Umbilical cord (tissue), 2 donors: ENCODE results near the gene EPB41L4A. TPM values are rescaled to one million over a fixed set of nuclear protein-coding genes. Genes with fewer than 3 reads are reported as not detected.
"Not testable (repeated sequence)": the region's sequence is repeated elsewhere in the genome, so short reads cannot be mapped to it uniquely, and the experiment has no call there.

Experiments
- DNase-seq: peaks from one replicate; pipeline ENCODE4 v3.0.0-alpha.2; 2015; ENCODE audit warnings: low spot score
- total RNA-seq: library from RNA; depleted of rRNA; stranded (reverse); fragments of >200 nt; gene quantifications from one replicate; pipeline ENCODE4 v1.2.3, GENCODE V29; 2014; ENCODE audit warnings: low replicate concordance; ENCODE audit not compliant: insufficient read depth

Gene EPB41L4A
- total RNA-seq, 1 donor from 2014 or later: 44.8 TPM

- peak; percentile 52 for DNase-seq
These were observed 208.6 kb downstream of the EPB41L4A start for GRCh38 chr5:112210430-112211005.

GRCh38 chr5:112208699-112209615 lies 210.1 kb downstream of the EPB41L4A start:
- no peak for DNase-seq

- DNase-seq: not testable (repeated sequence)
These were observed 210.9 kb downstream of the EPB41L4A start for GRCh38 chr5:112208195-112208594.

- no peak for DNase-seq
These were observed 213.2 kb downstream of the EPB41L4A start for GRCh38 chr5:112205846-112206245.

- no peak for DNase-seq
These were observed 215.8 kb downstream of the EPB41L4A start for GRCh38 chr5:112203229-112203628.

GRCh38 chr5:112202694-112203093 lies 216.4 kb downstream of the EPB41L4A start:
- DNase-seq: no peak

- DNase-seq: no peak
These were observed 217.9 kb downstream of the EPB41L4A start for GRCh38 chr5:112201141-112201540.

GRCh38 chr5:112200131-112200530 lies 218.9 kb downstream of the EPB41L4A start:
- DNase-seq: no peak

GRCh38 chr5:112196584-112196983 lies 222.5 kb downstream of the EPB41L4A start:
- DNase-seq: peak; percentile 47

GRCh38 chr5:112195924-112196323 lies 223.2 kb downstream of the EPB41L4A start:
- no peak for DNase-seq

- no peak for DNase-seq
These were observed 226.2 kb downstream of the EPB41L4A start for GRCh38 chr5:112192866-112193265.

- no peak for DNase-seq
These were observed 227.0 kb downstream of the EPB41L4A start for GRCh38 chr5:112192072-112192471.

- DNase-seq: no peak
These were observed 229.7 kb downstream of the EPB41L4A start for GRCh38 chr5:112189391-112189790.

GRCh38 chr5:112186401-112186990 lies 232.6 kb downstream of the EPB41L4A start:
- DNase-seq: peak; percentile 44

- no peak for DNase-seq
These were observed 235.2 kb downstream of the EPB41L4A start for GRCh38 chr5:112183874-112184273.

GRCh38 chr5:112183103-112183711 lies 235.9 kb downstream of the EPB41L4A start:
- DNase-seq: no peak

GRCh38 chr5:112179290-112179689 lies 239.8 kb downstream of the EPB41L4A start:
- DNase-seq: no peak

- DNase-seq: peak; percentile 63
These were observed 244.0 kb downstream of the EPB41L4A start for GRCh38 chr5:112174959-112175594.

GRCh38 chr5:112165897-112166737 lies 253.0 kb downstream of the EPB41L4A start:
- no peak for DNase-seq

- DNase-seq: no peak
These were observed 253.7 kb downstream of the EPB41L4A start for GRCh38 chr5:112165399-112165798.

- no peak for DNase-seq
These were observed 255.6 kb downstream of the EPB41L4A start for GRCh38 chr5:112163435-112163834.
